SK-N-MC (cell line): ENCODE data around the gene FERMT1.
"Not testable (repeated sequence)": the region's sequence is repeated elsewhere in the genome, so short reads cannot be mapped to it uniquely, and the experiment has no call there.

Experiments
- DNase-seq: peaks from one replicate; pipeline ENCODE4 v3.0.0-alpha.2; 2011; ENCODE audit warnings: low read depth, low spot score
- H3K27ac ChIP-seq: fragments of 200-600 bp; sonication (generic); 2 replicates; pipeline ENCODE4 v1.5.1; 2016; ENCODE audit warnings: mixed run types
- H3K36me3 ChIP-seq: fragments of 200-600 bp; sonication (generic); 2 replicates; pipeline ENCODE4 v1.6.1; 2017; ENCODE audit warnings: antibody characterized with exemption, low read length, mixed read lengths; ENCODE audit not compliant: insufficient read depth
- H3K4me3 ChIP-seq: fragments of 200-600 bp; sonication (generic); 2 replicates; pipeline ENCODE4 v1.5.1; 2016
- H3K9ac ChIP-seq: fragments of 200-600 bp; sonication (generic); 2 replicates; pipeline ENCODE4 v1.8.0; 2017; ENCODE audit warnings: mixed run types, mixed read lengths; ENCODE audit not compliant: insufficient read length
- H3K9me3 ChIP-seq: fragments of 200-600 bp; sonication (generic); 2 replicates; pipeline ENCODE4 v1.6.1; 2017; ENCODE audit warnings: low read depth, mild to moderate bottlenecking, antibody characterized with exemption, low read length, moderate library complexity, mixed read lengths
- EZH2 ChIP-seq: fragments of 200-600 bp; sonication (generic); IDR thresholded peaks from one replicate; pipeline ENCODE4 v1.6.1; 2017; ENCODE audit warnings: antibody characterized with exemption
- FOXP2 ChIP-seq: optimal IDR thresholded peaks from 2 replicates; pipeline ENCODE3; 2011; ENCODE audit warnings: mild to moderate bottlenecking, moderate library complexity; ENCODE audit not compliant: insufficient read depth; ENCODE audit errors: extremely low read length, control extremely low read depth
- POLR2AphosphoS5 ChIP-seq: IDR thresholded peaks from 2 replicates; pipeline ENCODE4 v1.6.1; 2012; ENCODE audit warnings: mild to moderate bottlenecking, low read depth, low read length, borderline replicate concordance

FERMT1 gene

GRCh38 chr20:6067763-6068318, 55.0 kb downstream of the FERMT1 start:
- DNase-seq = no peak
- no peaks in the 10 kb centered on the region; the same call in 1 of the 2 replicates for H3K36me3 ChIP-seq
- no peak overlapping the region for H3K27ac ChIP-seq
- TF ChIP-seq FOXP2 (no peak), POLR2AphosphoS5 (no peak), EZH2 (no peak)
- no peaks in the 10 kb centered on the region for H3K9me3 ChIP-seq
- H3K9ac ChIP-seq = no peak overlapping the region
- no peak overlapping the region for H3K4me3 ChIP-seq

- DNase-seq = no peak
- TF ChIP-seq POLR2AphosphoS5 (no peak), EZH2 (no peak), FOXP2 (no peak)
- no peaks in the 10 kb centered on the region; the same call in 1 of the 2 replicates for H3K36me3 ChIP-seq
These were observed 56.2 kb downstream of the FERMT1 start for GRCh38 chr20:6066582-6066981.

GRCh38 chr20:6061544-6061943, 61.3 kb downstream of the FERMT1 start:
- no peaks in the 10 kb centered on the region for H3K9me3 ChIP-seq
- DNase-seq = no peak
- no peak overlapping the region for H3K27ac ChIP-seq
- H3K4me3 ChIP-seq = no peak overlapping the region
- no peak overlapping the region for H3K9ac ChIP-seq
- H3K36me3 ChIP-seq = no peaks in the 10 kb centered on the region
- no peak for TF ChIP-seq FOXP2
- no peak for TF ChIP-seq EZH2

More at GRCh38 chr20:6066582-6066981, 56.2 kb downstream of the FERMT1 start:
- H3K4me3 ChIP-seq = no peak overlapping the region
- H3K9ac ChIP-seq = no peak overlapping the region
- no peak overlapping the region for H3K27ac ChIP-seq
- no peaks in the 10 kb centered on the region for H3K9me3 ChIP-seq

GRCh38 chr20:6060213-6060612, 62.6 kb downstream of the FERMT1 start:
- no peak overlapping the region for H3K27ac ChIP-seq
- TF ChIP-seq POLR2AphosphoS5 = no peak
- no peak for TF ChIP-seq EZH2
- TF ChIP-seq FOXP2 = no peak
- no peak overlapping the region for H3K9ac ChIP-seq
- H3K9me3 ChIP-seq = no peaks in the 10 kb centered on the region
- DNase-seq = no peak
- no peaks in the 10 kb centered on the region for H3K36me3 ChIP-seq
- H3K4me3 ChIP-seq = no peak overlapping the region

GRCh38 chr20:6058684-6059295, 64.0 kb downstream of the FERMT1 start:
- Histone ChIP-seq H3K36me3 (no peaks in the 10 kb centered on the region), H3K9ac (no peak overlapping the region), H3K9me3 (no peaks in the 10 kb centered on the region), H3K4me3 (no peak overlapping the region), H3K27ac (no peak overlapping the region)
- no peak for DNase-seq
- no peak for TF ChIP-seq FOXP2
- no peak for TF ChIP-seq POLR2AphosphoS5
- no peak for TF ChIP-seq EZH2

- TF ChIP-seq EZH2 (no peak), POLR2AphosphoS5 (no peak), FOXP2 (no peak)
- no peaks in the 10 kb centered on the region for H3K9me3 ChIP-seq
- no peak for DNase-seq
- H3K36me3 ChIP-seq = no peaks in the 10 kb centered on the region
- H3K27ac ChIP-seq = no peak overlapping the region
- H3K4me3 ChIP-seq = no peak overlapping the region
- H3K9ac ChIP-seq = no peak overlapping the region
These were observed 65.1 kb downstream of the FERMT1 start for GRCh38 chr20:6057691-6058090.

- Histone ChIP-seq H3K36me3 (no peaks in the 10 kb centered on the region), H3K4me3 (no peak overlapping the region), H3K27ac (no peak overlapping the region), H3K9me3 (no peaks in the 10 kb centered on the region), H3K9ac (no peak overlapping the region)
- DNase-seq = no peak
- TF ChIP-seq EZH2 = no peak
- TF ChIP-seq FOXP2 = no peak
- TF ChIP-seq POLR2AphosphoS5 = no peak
These were observed 65.7 kb downstream of the FERMT1 start for GRCh38 chr20:6057139-6057538.

GRCh38 chr20:6055981-6056569, 66.8 kb downstream of the FERMT1 start:
- H3K27ac ChIP-seq = no peak overlapping the region
- H3K9ac ChIP-seq = no peak overlapping the region
- H3K4me3 ChIP-seq = no peak overlapping the region
- no peaks in the 10 kb centered on the region for H3K36me3 ChIP-seq
- no peak for TF ChIP-seq EZH2
- TF ChIP-seq POLR2AphosphoS5 = no peak
- no peak for TF ChIP-seq FOXP2
- no peaks in the 10 kb centered on the region for H3K9me3 ChIP-seq
- no peak for DNase-seq

GRCh38 chr20:6055161-6055783, 67.6 kb downstream of the FERMT1 start:
- Histone ChIP-seq H3K9ac (no peak overlapping the region), H3K9me3 (no peaks in the 10 kb centered on the region), H3K27ac (no peak overlapping the region), H3K4me3 (no peak overlapping the region), H3K36me3 (no peaks in the 10 kb centered on the region)
- no peak for TF ChIP-seq EZH2
- TF ChIP-seq FOXP2 = no peak
- TF ChIP-seq POLR2AphosphoS5 = no peak
- DNase-seq = no peak

GRCh38 chr20:6054689-6055051, 68.2 kb downstream of the FERMT1 start:
- H3K9ac ChIP-seq, DNase-seq, H3K4me3 ChIP-seq, H3K9me3 ChIP-seq, H3K27ac ChIP-seq, H3K36me3 ChIP-seq: not testable (repeated sequence)
